GM11168 (cell line): Measurements from ENCODE around the gene FAM162B.
"Not testable (repeated sequence)": the region's sequence is repeated elsewhere in the genome, so short reads cannot be mapped to it uniquely, and the experiment has no call there.

Experiments used
- in situ Hi-C: fragments of 300-500 bp; cut with MboI; formaldehyde crosslinking; loops from one replicate; pipeline ENCODE4 v1.12.0; 2022; ENCODE audit warnings: low sequenced_read_pairs; ENCODE audit not compliant: unreplicated experiment

FAM162B gene

GRCh38 chr6:116730513-116730912 is 35.0 kb downstream of the FAM162B start:
- in situ Hi-C loops, result no loop called here

GRCh38 chr6:116726947-116727346 is 38.6 kb downstream of the FAM162B start:
- in situ Hi-C loops, result no loop called here

- in situ Hi-C loops, result no loop called here
Measured at GRCh38 chr6:116714761-116715160, 50.8 kb downstream of the FAM162B start.

GRCh38 chr6:116714296-116714695 is 51.2 kb downstream of the FAM162B start:
- in situ Hi-C loops, result no loop called here

- in situ Hi-C loops, result no loop called here
Measured at GRCh38 chr6:116705917-116706316, 59.6 kb downstream of the FAM162B start.

- in situ Hi-C loops, result not testable (repeated sequence)
Measured at GRCh38 chr6:116703888-116704287, 61.6 kb downstream of the FAM162B start.
